SKM-1 treated with dmso at 0.1 percent for 144 hours (cell line): ENCODE results near the gene STRBP.
"Not testable (repeated sequence)": the region's sequence is repeated elsewhere in the genome, so short reads cannot be mapped to it uniquely, and the experiment has no call there.

Source experiments
- DNase-seq: peaks from one replicate; lab custom pipeline; 2025; ENCODE audit not compliant: unreplicated experiment; lab: John Stamatoyannopoulos, UW

STRBP gene

DNA sequence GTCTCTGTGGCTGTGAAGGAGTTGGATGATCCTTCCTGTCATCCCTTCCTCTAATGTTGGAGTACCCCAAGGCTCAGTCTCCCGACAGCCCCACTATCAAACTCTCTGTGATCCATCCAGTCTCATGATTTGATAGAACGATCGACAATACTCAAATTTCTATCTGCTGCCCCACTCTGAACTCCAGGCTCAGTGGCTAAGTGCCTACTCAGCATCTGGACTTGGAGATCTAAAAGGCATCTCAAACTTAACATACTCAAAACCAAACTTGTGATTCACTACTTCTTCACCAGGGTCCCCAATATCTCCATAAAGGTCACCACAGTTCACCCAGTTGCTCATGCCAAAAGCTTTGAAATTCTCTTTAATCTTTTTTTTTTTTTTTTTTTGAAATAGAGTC is 15.1 kb upstream of the STRBP start:
- DNase-seq = no peak

DNA sequence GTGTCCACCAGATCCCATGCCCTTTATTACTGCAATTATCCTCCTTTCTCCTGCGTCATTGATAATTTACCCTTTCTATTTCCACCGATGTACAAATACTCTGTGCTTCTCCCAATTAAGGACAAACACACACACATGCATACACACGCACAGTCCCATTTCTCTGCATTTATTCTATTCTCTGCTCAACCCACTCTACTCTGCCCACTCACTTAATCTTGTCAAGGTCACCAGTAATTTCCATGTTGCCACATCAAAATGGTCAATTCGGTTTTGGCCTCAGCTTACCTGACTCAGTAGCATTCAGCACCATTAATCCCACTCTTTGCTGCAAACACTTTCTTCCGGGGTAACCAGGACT is 14.6 kb upstream of the STRBP start:
- DNase-seq = no peak

DNA sequence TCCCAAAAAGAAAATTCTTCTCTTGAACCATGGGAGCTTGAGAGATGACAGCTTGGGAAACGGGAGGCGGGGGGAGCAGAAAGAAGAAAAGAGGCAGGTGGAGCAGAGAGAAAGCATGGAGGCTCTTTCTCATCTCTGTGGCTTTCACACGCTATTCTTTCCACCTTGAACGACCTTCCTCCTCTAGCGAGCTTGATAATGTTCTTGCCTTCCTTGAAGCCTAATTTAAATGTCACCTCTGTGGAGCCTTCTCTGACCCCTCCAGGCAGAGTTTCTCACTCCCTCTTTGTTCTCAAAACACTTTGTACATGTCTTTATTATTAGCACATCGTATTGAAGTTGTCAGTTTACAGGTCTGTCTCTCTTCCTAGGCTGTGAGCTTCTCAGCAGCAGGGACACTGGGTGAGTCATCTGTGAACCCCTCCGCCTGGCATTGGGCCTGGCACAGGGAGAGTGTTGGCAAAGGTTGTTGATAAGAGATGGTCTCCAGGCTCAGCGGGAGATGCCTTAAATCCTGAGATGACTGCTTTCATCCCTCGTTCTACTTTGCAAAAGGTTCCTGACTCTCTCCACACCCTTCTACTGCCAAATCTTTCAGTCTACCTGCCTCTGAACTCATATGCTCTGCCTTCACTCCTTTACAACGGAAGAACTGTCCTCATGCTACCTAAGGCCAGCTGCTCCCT is 14.1 kb upstream of the STRBP start:
- no peak for DNase-seq

DNA sequence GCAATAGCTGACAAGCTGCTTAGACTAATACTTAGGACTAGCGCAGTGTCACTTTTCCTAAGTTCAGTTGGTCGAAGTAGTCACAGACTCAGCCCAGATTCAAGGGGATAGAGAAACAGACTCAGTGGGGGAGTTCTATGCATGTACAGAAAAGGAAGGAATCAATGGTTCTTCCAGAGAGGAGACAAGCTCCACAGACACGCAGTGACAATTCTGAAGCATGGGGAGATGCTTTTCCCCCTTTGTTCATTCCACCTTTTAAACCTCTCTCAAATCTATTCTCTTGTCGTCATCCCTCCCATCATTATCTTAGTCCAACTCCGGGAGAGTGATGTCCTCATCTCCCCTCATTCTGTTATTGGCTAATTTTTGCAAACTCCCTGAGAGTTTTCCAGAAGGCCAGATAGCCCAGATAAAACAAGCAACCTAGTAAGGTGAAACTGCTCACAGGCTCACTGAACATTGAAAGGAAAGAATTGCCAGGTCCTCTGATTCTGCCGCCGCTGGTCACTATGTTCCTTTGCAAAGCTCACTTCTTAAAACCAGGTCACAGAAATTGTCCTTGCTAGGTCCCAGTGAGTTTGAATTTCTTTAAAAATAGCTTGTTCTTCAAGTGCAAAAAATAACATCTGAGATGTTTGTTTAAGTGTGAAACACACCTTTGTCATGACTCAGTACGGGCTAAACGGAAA is 13.4 kb upstream of the STRBP start:
- DNase-seq = no peak

DNA sequence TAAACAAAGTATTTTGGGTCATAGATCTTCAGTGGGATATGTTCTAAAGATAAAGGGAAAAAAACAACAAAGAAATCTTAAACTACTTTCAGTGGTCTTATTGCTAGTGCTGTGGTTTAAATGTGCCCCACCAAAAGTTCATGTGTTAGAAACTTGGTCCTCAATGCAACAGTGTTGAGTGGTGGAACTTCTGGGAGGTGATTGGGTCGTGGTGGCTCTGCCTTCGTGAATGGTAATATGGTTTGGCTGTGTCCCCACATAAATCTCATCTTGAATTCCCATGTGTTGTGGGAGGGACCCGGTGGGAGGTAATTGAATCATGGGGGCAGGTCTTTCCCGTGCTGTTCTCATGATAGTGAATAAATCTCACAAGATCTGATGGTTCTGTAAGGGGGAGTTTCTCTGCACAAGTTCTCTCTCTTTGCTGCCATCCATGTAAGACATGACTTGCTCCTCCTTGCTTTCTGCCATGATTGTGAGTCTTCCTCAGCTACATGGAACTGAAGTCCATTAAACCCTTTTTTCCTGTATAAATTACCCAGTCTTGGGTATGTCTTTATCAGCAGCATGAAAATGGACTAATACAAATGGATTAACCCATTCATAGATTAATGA is 10.6 kb upstream of the STRBP start:
- not testable (repeated sequence) for DNase-seq

DNA sequence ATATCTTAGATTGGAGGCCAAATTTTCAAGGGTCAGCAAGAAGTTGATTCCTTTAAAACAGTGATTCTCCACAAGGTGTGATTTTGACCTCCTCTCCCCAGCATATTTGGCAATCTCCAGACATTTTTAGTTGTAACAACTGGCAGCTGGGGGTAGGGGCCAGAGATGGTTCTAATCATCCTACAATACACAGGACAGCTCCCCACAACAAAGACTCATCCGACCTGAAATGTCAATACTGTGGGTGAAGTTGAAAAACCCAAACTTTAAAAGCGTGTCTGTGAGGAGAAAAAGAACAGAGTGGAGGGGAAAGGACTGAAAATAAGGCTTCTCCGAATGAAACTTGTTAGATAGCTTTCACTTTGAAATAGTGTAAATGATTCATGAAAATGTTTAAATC is 10.0 kb upstream of the STRBP start:
- no peak for DNase-seq

DNA sequence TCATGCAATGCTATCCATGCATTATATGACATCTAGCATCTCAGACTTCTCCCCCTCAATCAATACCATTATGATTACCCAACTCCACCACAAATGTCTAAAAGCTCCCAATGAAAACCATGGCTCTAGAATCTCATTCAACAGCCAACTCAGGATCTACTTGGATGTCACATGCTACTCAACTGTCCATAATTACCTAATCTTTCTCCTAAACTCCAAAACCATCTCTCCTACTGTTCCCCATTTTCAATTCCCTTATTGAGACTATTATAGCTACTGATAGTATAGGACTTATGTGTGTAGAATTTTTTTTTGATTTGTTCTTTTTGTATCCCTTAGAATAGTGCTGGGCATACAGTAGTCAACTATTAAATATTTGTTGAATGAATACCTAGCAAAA is 8.2 kb upstream of the STRBP start:
- no peak for DNase-seq

DNA sequence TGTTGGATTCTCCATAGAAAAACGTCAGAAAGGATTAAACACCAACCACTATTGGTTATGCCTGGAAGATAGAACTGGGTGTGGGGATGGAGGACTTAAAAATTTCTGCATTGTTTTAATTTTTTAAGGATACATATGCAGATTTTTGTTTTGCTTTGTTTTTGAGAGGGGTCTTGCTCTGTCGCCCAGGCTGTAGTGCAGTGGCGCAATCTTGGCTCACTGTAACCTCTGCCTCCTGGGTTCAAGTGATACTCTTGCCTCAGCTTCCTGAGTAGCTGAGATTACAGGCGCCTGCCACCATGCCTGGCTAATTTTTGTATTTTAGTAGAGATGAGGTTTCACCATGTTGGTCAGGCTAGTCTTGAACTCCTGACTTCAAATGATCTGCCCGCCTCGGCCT is 2.7 kb upstream of the STRBP start:
- DNase-seq = not testable (repeated sequence)

DNA sequence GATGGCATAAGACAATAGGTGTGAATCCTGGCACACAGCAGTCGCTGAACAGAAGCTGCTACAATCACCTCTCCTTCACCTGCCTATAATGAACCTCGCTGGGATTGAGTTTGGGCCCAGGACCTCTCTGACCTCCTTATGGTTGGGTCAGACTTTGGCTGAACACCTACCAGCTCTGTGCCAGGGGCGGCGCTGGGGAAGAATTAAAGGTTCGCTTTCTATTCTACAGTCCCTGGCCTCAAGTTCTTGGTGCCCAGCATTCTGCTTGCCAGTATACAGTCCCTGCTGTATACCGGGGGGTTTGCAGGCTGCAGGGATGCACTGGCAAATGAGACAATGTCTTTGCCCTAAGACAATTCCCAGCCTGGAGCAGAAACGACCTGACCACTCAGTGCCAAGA is 895 bp upstream of the STRBP start:
- no peak for DNase-seq

DNA sequence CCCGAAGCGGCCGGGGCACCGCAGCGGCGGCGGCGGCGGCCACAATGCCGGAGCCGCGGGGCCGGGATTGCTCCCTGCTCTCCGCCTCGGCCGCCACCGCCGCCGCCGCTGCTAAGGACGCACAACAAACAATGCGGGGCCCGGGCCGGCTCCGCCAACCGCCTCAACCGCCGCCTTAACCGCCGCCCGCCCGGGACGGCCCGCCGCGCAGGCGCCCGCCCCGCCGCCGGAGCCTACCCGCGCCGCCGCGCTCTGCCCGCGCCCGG is 254 bp downstream of the STRBP start:
- DNase-seq = no peak

DNA sequence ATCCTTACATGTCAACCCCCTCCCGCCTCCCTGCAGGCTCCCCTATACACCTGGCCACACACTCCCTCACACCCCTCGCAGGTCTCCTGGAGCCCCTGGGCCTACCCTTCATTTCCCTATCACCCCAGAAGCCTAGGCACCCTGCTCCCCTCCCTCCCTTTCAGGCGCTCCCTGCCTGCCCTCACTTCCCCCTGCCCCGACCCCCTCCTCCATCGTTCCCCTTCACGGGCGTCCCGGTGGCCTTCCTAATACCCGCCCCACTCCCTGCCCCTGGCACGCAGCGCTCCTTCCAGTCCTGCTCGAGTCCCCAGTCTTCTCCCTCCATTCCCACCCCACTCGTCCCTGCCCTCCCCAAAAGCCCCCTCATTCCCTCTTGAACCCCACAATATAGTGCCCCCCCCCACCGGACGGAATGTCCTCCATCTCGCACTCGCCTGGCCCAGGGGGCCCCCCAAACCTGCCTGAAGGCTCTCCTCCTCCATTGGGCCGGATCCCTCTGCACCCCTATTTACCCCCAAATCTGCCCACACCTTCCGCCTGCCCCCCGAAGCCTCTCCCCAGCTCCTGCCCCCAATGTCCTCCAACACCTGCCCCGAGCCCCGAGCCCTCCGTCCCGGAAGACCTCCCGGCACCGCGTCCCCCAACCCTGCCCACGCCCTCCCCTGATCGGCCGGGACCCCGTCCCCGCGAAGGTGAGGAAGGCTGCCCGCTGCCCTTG is 746 bp downstream of the STRBP start:
- DNase-seq = no peak

DNA sequence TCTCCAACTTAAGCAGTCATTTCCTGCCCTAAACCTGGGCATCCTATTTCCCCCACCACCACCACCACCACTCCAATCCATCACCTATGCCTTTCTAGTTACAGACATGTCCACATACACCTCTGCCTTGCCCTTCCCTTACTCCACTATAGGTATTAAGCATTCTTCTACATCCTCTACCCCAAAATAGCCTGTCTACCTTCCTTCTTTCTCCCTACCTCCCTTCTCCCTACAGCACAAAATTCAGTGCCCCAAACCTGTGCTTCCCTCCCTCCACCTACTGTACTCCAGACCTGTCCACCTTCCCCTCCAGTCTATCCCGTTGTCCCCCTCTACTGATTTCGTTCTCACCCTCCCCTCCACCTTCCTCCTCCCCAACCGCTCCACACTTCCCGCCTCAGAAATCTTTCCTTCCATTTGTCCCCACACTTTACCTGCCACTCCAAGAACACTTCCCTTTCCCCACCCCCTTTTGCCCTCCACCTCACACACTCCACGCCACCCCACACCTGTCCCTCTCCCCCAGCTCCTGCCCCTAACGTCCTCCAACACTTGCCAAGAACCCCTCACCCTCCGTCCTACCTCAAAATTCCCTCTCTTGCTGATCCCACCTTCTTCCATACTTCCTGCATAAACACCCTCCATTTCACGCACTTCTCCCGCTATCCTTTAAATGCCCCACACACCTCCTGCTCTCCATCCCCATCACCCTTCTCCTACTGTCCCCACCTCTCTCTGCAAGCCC is 1.6 kb downstream of the STRBP start:
- DNase-seq = no peak

DNA sequence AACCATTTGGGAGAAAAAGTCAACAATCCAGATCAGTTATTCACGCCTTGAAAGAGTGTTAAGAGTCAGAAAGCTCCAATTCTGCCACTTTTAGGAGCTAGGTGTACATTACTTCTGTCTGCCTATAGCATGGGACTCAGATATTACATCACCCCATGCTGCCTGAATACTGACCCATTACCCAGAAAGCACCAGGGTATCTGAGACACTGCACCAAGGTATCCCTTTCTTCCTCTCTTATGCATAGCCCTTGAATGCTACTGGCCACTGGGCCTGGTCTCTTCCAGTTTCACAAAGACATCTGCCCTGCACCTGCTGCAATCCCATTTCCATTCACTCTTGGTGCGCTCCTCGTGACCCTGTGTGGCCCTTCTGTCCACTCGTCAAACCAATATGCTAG is 2.6 kb downstream of the STRBP start:
- no peak for DNase-seq

DNA sequence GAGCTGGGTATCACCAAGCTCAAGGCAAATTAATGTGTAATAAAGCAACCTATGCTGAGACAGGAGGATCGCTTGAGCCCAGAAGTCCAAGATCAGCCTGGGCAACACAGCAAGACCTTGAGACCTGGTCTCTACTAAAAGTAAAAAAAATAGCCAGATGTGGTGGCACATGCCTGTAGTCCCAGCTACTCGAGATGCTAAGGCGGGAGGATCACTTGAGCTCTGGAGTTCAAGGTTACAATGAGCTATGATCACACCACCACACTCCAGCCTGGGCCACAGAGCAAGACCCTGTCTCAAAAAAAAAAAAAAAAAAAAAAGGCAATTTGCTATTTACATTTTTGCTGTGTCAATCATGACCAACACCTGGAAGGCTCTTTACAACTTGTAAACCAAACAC is 5.2 kb downstream of the STRBP start:
- DNase-seq = no peak

DNA sequence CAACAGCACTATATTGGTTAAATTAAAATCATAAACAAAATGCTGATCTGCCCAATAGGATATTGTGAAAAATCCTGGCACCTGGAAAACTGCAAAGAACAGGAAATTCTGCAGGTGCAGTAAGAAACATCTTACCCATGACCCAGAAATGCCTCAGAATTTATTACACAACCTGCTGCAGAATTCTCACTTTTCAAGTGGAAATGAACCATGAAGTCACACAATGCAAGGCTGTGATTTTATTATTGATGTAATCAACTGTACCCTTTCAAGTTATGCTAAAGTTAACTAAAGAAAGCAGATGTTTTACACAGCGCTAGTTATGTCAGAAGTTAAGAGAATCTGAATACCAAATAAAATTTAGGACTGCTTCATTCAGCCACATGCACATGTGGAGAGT is 6.0 kb downstream of the STRBP start:
- DNase-seq = no peak

DNA sequence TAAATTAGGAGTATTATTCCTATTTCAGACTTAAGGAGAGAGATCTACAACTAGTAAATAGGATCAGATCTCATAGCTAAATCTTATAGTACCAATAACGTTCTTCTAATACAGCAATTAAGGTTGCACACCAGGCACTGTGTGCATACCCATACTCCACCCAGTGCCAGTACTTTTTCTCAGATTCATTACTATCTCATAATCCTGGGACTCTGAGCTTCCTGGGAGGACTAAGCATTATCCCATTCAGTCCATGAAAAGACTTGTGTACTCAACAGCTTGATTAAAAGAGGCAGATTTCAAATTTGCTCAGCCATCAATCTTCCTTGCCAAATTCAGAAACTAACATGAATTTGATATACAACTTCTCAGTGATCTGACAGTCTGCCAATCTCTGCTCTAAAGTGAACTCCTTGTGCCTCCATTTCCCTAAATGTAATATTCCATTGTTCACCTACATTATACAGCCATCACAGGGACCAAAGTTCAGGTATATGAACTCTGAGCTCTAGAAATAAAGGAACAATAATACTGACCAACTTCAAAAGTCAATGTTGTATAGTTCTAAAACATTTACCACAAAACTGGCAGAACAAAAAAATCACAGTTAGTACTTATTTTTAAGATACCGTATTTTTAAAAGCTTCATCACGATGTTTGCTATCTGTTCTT is 7.2 kb downstream of the STRBP start:
- DNase-seq = no peak

DNA sequence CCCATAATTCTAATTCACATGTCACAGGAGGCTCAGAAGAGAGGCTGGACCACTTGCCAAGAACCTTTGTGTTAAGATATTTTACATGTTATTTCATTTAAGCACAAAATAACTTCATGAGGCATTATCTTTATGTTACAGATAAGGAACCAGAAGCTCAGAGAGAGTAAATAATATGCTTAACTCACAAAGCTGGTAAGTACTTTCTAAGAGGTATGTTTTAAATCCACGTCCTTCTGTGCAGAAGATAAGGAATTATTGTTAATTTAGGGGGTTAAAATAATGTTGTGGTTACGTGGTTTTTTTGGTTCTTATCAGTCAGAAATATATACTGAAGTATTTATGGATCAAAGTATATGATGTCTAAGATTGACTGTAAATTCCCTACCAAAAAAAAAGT is 8.0 kb downstream of the STRBP start:
- DNase-seq = no peak

DNA sequence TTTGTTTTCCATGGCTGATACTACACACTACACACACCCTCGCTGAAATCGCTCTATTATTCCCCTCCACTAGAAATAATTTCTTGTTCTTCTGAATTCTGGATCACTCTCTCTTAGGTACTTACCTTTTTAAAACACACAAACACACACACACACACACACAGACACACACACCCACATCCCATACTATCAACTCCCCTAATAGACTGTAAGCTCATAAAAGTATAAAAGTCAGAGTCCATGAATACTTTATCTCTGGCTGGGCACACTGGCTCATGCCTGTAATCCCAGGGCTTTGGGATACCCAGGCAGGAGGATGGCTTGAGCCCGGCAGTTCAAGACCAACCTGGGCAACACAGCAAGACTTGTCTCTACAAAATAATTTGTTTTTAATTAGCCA is 11.1 kb downstream of the STRBP start:
- no peak for DNase-seq

DNA sequence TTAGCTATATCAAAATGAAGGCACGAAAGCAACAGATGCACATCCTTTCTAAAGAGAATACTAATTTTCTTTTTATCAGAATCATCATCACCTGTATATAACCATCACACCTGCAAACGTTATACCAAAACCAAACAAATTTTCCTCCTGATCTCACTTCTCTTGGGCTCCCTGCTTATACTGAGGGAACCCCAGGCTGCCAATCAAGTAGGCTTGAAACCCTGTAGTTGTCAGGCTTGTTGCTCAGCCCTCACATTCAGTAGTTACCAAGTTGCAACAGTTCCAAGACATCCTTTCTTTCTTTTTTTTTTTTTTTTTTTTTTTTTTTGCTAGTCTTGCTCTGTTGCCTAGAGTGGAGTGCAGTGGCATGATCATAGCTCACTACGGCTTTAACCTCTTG is 12.7 kb downstream of the STRBP start:
- no peak for DNase-seq

DNA sequence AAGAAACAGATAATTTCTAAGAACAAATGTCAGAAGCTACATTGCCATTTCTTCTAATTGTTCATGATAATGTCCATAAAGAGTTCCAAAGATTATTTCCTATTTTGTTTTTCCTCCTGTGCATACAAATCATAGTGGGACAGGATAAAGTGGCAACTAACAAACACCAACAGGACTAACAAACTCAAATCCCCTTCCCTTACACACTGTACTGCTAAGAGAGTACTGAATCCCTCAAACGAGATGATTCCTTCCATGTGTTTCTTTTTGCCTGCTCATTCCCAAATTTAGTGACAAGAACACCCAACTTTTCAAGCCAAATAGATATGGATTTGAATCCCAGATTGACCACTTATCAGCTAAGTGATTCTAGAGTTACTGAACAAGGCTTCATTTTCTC is 15.2 kb downstream of the STRBP start:
- no peak for DNase-seq

DNA sequence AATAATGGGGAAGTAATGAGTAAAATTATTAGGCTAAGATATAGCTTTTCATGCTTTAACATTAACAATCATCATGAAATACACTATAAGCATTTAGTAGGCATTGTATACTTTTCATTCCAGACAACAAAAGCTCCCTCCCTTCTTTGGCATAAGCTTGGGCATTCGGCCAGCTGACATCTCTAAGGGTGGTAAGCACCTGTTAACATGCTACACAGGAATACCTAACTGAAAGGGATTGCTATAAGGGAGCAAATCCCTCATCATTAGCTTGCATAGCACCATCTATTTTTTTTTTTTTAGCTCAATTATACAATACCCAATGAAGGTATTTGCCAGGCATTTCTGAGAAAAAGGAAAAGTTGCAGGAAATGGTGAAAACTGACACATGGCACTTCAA is 16.6 kb downstream of the STRBP start:
- DNase-seq = no peak
